Hepatocyte (in vitro differentiated cells): ENCODE measurements around the gene TEX50.

ENCODE experiments used
- CTCF ChIP-seq: fragments of 200-600 bp; sonication (generic); IDR thresholded peaks from 2 replicates; pipeline ENCODE4 v1.5.1; 2016; ENCODE audit warnings: antibody characterized with exemption, mild to moderate bottlenecking; ENCODE audit not compliant: poor library complexity
- EZH2 ChIP-seq: fragments of 200-600 bp; sonication (generic); IDR thresholded peaks from 2 replicates; pipeline ENCODE4 v1.6.1; 2016; ENCODE audit warnings: antibody characterized with exemption, mild to moderate bottlenecking, borderline replicate concordance
- EZH2phosphoT487 ChIP-seq: fragments of 200-600 bp; sonication (generic); IDR thresholded peaks from one replicate; pipeline ENCODE4 v1.6.1; 2018; ENCODE audit warnings: antibody characterized with exemption, mild to moderate bottlenecking, low read depth, moderate library complexity; ENCODE audit not compliant: unreplicated experiment, severe bottlenecking

GRCh38 chr1:173616859-173617258, 18.3 kb upstream of the TEX50 start:
- no peak for TF ChIP-seq CTCF
- no peak for TF ChIP-seq EZH2
- TF ChIP-seq EZH2phosphoT487: no peak
